CD4-positive, alpha-beta T cell (primary cell): ENCODE measurements around the gene PHKA2. TPM values are rescaled to one million over a fixed set of nuclear protein-coding genes. Genes with fewer than 3 reads are reported as not detected.
"Not testable (repeated sequence)": the region's sequence is repeated elsewhere in the genome, so short reads cannot be mapped to it uniquely, and the experiment has no call there.

ENCODE experiments used
- ATAC-seq: fragments of 200-7000 bp; cut with Tn5 transposase; one replicate; pipeline ENCODE4 v1.10.0; 2022; ENCODE audit warnings: mild to moderate bottlenecking; ENCODE audit not compliant: poor library complexity
- CTCF ChIA-PET: fragments of 350-600 bp; sonication (Branson Sonifier 250); formaldehyde crosslinking; loops from one replicate; lab custom pipeline; 2021; ENCODE audit warnings: antibody characterized with exemption, inconsistent platforms; lab: Charles Lee
- POLR2A ChIA-PET: fragments of 350-600 bp; sonication (Branson Sonifier 250); formaldehyde crosslinking; loops from one replicate; lab custom pipeline; 2021; ENCODE audit warnings: antibody characterized with exemption, inconsistent platforms; lab: Charles Lee
- DNase-seq, 14 experiments: peaks; one replicate each; pipeline ENCODE4 v3.0.0-alpha.2; 2013 to 2020; ENCODE audit warnings: mixed read lengths in 2 of 14
- H3K27ac ChIP-seq, 2 donors: one replicate each; pipeline versions ENCODE4 v1.5.1 to v1.7.0; 2013; ENCODE audit warnings: low read length in 2 of 2, low read depth in 1 of 2, mild to moderate bottlenecking in 1 of 2
- H3K27me3 ChIP-seq, 2 experiments: 1 replicate in 1 of 2; 2 replicates in 1 of 2; pipeline versions ENCODE4 v1.6.1 to v1.7.0; 2013; ENCODE audit warnings: low read length in 2 of 2, control low read depth in 1 of 2, mild to moderate bottlenecking in 1 of 2, moderate library complexity in 1 of 2; ENCODE audit not compliant: insufficient read depth in 2 of 2, control insufficient read depth in 1 of 2
- H3K36me3 ChIP-seq: one replicate; pipeline ENCODE4 v1.6.1; 2013; ENCODE audit warnings: low read length, control low read depth; ENCODE audit not compliant: insufficient read depth
- H3K4me1 ChIP-seq: one replicate; pipeline ENCODE4 v1.6.1; 2013; ENCODE audit warnings: low read length, control low read depth; ENCODE audit not compliant: insufficient read depth
- H3K4me3 ChIP-seq: one replicate; pipeline ENCODE4 v1.5.1; 2013; ENCODE audit warnings: mild to moderate bottlenecking, low read length, moderate library complexity
- H3K9me3 ChIP-seq, 2 experiments: 1 replicate in 1 of 2; 2 replicates in 1 of 2; pipeline versions ENCODE4 v1.6.1 to v1.7.0; 2013; ENCODE audit warnings: low read length in 2 of 2, mild to moderate bottlenecking in 2 of 2, control low read depth in 1 of 2, moderate library complexity in 1 of 2; ENCODE audit not compliant: control insufficient read depth in 1 of 2, insufficient read depth in 1 of 2
- H3K27ac Mint-ChIP-seq: one replicate; pipeline ENCODE4 v1.8.0; 2020; ENCODE audit warnings: mixed read lengths
- H3K27me3 Mint-ChIP-seq: one replicate; pipeline ENCODE4 v1.8.0; 2021; ENCODE audit warnings: mixed read lengths
- H3K36me3 Mint-ChIP-seq: one replicate; pipeline ENCODE4 v1.8.0; 2021; ENCODE audit warnings: low read depth, mixed read lengths
- H3K4me1 Mint-ChIP-seq: one replicate; pipeline ENCODE4 v1.8.0; 2021; ENCODE audit warnings: low read depth, mixed read lengths
- H3K4me3 Mint-ChIP-seq: one replicate; pipeline ENCODE4 v1.8.0; 2020; ENCODE audit warnings: mild to moderate bottlenecking, mixed read lengths
- H3K9me3 Mint-ChIP-seq: one replicate; pipeline ENCODE4 v1.8.0; 2020; ENCODE audit warnings: mixed read lengths
- CTCF ChIP-seq: fragments of 200-600 bp; IDR thresholded peaks from one replicate; pipeline ENCODE4 v1.8.0; 2022; ENCODE audit warnings: antibody characterized with exemption, mild to moderate bottlenecking
- intact Hi-C, 2 experiments: fragments of 100-400 bp; cut with DNase I in 1 of 2; cut with micrococcal nuclease in 1 of 2; formaldehyde crosslinking; loops; one replicate each; pipeline versions ENCODE4 v1.15.1 to v1.9.0; 2023 to 2025; cut with DNase I, micrococcal nuclease
- total RNA-seq, 174 experiments: library from RNA in 2 of 174; stranded (reverse) in 2 of 174; gene quantifications; one replicate each; pipeline ENCODE4 v1.2.3 and lab custom pipeline; 2021 to 2026

PHKA2 gene
- total RNA-seq, 2 experiments from 2014 or later, result 28.5 to 31.4 TPM

- no peak overlapping the region for H3K27ac ChIP-seq
- H3K4me1 ChIP-seq, result no peaks in the 10 kb centered on the region
- intact Hi-C loops, result no loop called here
- H3K36me3 Mint-ChIP-seq, result no peaks in the 10 kb centered on the region
- no peak overlapping the region for H3K4me3 Mint-ChIP-seq
- ChIA-PET CTCF (no interaction called here), POLR2A (no interaction called here)
- H3K4me3 ChIP-seq, result no peak overlapping the region
- no peaks in the 10 kb centered on the region for H3K9me3 ChIP-seq
- no peaks in the 10 kb centered on the region for H3K27me3 ChIP-seq
- H3K27ac Mint-ChIP-seq, result no peak overlapping the region
- no peak for TF ChIP-seq CTCF
- H3K9me3 Mint-ChIP-seq, result no peaks in the 10 kb centered on the region
- no peak for DNase-seq
- no peaks in the 10 kb centered on the region for H3K27me3 Mint-ChIP-seq
- no peaks in the 10 kb centered on the region for H3K4me1 Mint-ChIP-seq
- H3K36me3 ChIP-seq, result no peaks in the 10 kb centered on the region
- ATAC-seq, result no peak
Observed at GRCh38 chrX:19024366-19024765, 40.5 kb upstream of the PHKA2 start.

GRCh38 chrX:19019996-19020395, 36.1 kb upstream of the PHKA2 start:
- ChIA-PET POLR2A (no interaction called here), CTCF (interaction anchor here (0.7 kb wide), 1 partner anchor 1418 kb away, joined by 3 read pairs; no protein-coding TSS in a partner anchor)
- Histone ChIP-seq H3K4me3 (no peak overlapping the region), H3K27me3 (no peaks in the 10 kb centered on the region), H3K27ac (no peak overlapping the region), H3K36me3 (no peaks in the 10 kb centered on the region), H3K9me3 (no peaks in the 10 kb centered on the region), H3K4me1 (no peaks in the 10 kb centered on the region)
- no peaks in the 10 kb centered on the region for H3K9me3 Mint-ChIP-seq
- DNase-seq (no peak), ATAC-seq (no peak)
- H3K4me3 Mint-ChIP-seq, result no peak overlapping the region
- H3K27ac Mint-ChIP-seq, result no peak overlapping the region
- intact Hi-C loops, result no loop called here
- no peaks in the 10 kb centered on the region for H3K27me3 Mint-ChIP-seq
- no peak for TF ChIP-seq CTCF
- H3K36me3 Mint-ChIP-seq, result no peaks in the 10 kb centered on the region
- no peaks in the 10 kb centered on the region for H3K4me1 Mint-ChIP-seq

- ChIA-PET CTCF (no interaction called here), POLR2A (no interaction called here)
- H3K4me1 Mint-ChIP-seq, result no peaks in the 10 kb centered on the region
- DNase-seq (no peak), ATAC-seq (no peak)
- H3K4me3 Mint-ChIP-seq, result no peak overlapping the region
- no peaks in the 10 kb centered on the region for H3K9me3 Mint-ChIP-seq
- TF ChIP-seq CTCF, result no peak
- H3K4me1 ChIP-seq, result no peaks in the 10 kb centered on the region
- no peak overlapping the region for H3K4me3 ChIP-seq
- H3K36me3 Mint-ChIP-seq, result no peaks in the 10 kb centered on the region
- H3K27ac Mint-ChIP-seq, result no peak overlapping the region
- no peaks in the 10 kb centered on the region for H3K9me3 ChIP-seq
- intact Hi-C loops, result no loop called here
- H3K27me3 Mint-ChIP-seq, result no peaks in the 10 kb centered on the region
- H3K36me3 ChIP-seq, result no peaks in the 10 kb centered on the region
- H3K27me3 ChIP-seq, result no peaks in the 10 kb centered on the region
- H3K27ac ChIP-seq, result no peak overlapping the region
Observed at GRCh38 chrX:19017271-19017670, 33.4 kb upstream of the PHKA2 start.

- H3K4me1 ChIP-seq, POLR2A ChIA-PET, H3K36me3 Mint-ChIP-seq, H3K27ac ChIP-seq, H3K9me3 ChIP-seq, H3K27ac Mint-ChIP-seq, H3K36me3 ChIP-seq, H3K4me3 Mint-ChIP-seq, H3K4me1 Mint-ChIP-seq, H3K27me3 ChIP-seq, ATAC-seq, H3K27me3 Mint-ChIP-seq, H3K9me3 Mint-ChIP-seq, H3K4me3 ChIP-seq, DNase-seq, intact Hi-C loops: not testable (repeated sequence)
- CTCF ChIA-PET, result interaction anchor here (1.5 kb wide), 1 partner anchor 12 kb away, joined by 3 read pairs; no protein-coding TSS in a partner anchor
Observed at GRCh38 chrX:19016614-19017013, 32.7 kb upstream of the PHKA2 start.
